ENCODE results near the gene CEBPA.

- no peak for TF ChIP-seq POLR2AphosphoS5 (IDR thresholded peaks at IDR 0.05)
- TF ChIP-seq POLR2A (IDR thresholded peaks at IDR 0.05) = no peak
- TF ChIP-seq CTCF (IDR thresholded peaks at IDR 0.05) = no peak
- TF ChIP-seq EP300 (IDR thresholded peaks at IDR 0.05) = no peak
Observed at GRCh38 chr19:33329736-33330135, 27.4 kb upstream of the CEBPA start.
